Measurements from ENCODE around the gene APOL5.

Gene APOL5

DNA sequence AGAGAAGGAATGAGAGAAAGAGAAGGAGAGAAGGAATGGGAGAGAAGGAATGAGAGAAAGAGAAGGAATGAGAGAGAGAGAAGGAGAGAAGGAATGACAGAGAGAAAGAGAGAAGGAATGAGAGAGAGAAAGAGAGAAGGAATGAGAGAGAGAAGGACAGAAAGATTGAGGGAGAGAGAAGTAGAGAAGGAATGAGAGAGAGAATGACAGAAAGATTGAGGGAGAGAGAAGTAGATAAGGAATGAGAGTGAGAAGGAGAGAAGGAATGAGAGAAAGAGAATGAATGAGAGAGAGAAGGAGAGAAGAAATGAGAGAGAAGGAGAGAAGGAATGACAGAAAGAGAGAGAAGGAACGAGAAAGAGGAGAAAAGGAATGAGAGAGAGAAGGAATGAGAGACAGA, 34.1 kb upstream of the APOL5 start:
- no peak overlapping the region for H3K4me3 ChIP-seq (ENCODE audit: insufficient read length, low read depth)
- no peak overlapping the region for H3K9ac ChIP-seq (ENCODE audit: insufficient read length, low read depth)
- H3K4me1 ChIP-seq (ENCODE audit: insufficient read depth, insufficient read length): no peaks in the 10 kb centered on the region
- H3K36me3 ChIP-seq (ENCODE audit: insufficient read depth, insufficient read length, low read length): no peaks in the 10 kb centered on the region
- no peak for DNase-seq (ENCODE audit: low read depth, low spot score)
- TF ChIP-seq SUZ12 (IDR thresholded peaks at IDR 0.05; ENCODE audit: extremely low read depth, insufficient read depth, insufficient read length) (no peak), ZNF274 (IDR thresholded peaks at IDR 0.05; ENCODE audit: low read depth, low read length) (no peak), YY1 (IDR thresholded peaks at IDR 0.05; ENCODE audit: insufficient read depth, insufficient read length) (no peak)
- H3K27me3 ChIP-seq (ENCODE audit: insufficient read depth, insufficient read length): no peaks in the 10 kb centered on the region
- H3K9me3 ChIP-seq (ENCODE audit: insufficient read depth, low read length): peaks cover 18% of the 10 kb centered on the region

GRCh38 chr22:35684270-35684700, 33.4 kb upstream of the APOL5 start:
- Histone ChIP-seq H3K4me3 (ENCODE audit: insufficient read length, low read depth) (no peak overlapping the region), H3K9me3 (ENCODE audit: insufficient read depth, low read length) (peaks cover 18% of the 10 kb centered on the region), H3K4me1 (ENCODE audit: insufficient read depth, insufficient read length) (no peaks in the 10 kb centered on the region), H3K36me3 (ENCODE audit: insufficient read depth, insufficient read length, low read length) (no peaks in the 10 kb centered on the region), H3K27me3 (ENCODE audit: insufficient read depth, insufficient read length) (no peaks in the 10 kb centered on the region), H3K9ac (ENCODE audit: insufficient read length, low read depth) (no peak overlapping the region)
- no peak for TF ChIP-seq ZNF274 (IDR thresholded peaks at IDR 0.05; ENCODE audit: low read depth, low read length)
- no peak for TF ChIP-seq YY1 (IDR thresholded peaks at IDR 0.05; ENCODE audit: insufficient read depth, insufficient read length)
- no peak for TF ChIP-seq SUZ12 (IDR thresholded peaks at IDR 0.05; ENCODE audit: extremely low read depth, insufficient read depth, insufficient read length)
- DNase-seq (ENCODE audit: low read depth, low spot score): no peak

DNA sequence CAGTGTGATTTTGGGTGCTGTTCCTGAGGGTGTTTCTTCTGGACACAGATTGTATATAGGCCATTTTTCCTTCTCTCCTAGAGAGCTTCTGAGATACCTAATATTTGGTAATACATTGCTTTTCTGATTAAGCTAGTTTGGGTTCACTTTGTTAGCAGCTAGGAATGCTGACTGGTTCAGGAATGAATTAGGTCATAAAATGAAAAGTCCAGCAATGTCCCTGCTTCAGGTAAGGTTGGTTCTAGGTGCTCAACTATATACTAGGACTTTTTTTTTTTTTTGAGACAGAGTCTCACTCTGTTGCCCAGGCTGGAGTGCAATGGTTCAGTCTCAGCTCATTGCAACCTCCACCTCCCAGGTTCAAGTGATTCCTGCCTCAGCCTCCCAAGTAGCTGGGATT, 32.9 kb upstream of the APOL5 start:
- Histone ChIP-seq H3K4me1 (ENCODE audit: insufficient read depth, insufficient read length) (no peaks in the 10 kb centered on the region), H3K4me3 (ENCODE audit: insufficient read length, low read depth) (no peak overlapping the region), H3K9me3 (ENCODE audit: insufficient read depth, low read length) (peaks cover 18% of the 10 kb centered on the region), H3K27me3 (ENCODE audit: insufficient read depth, insufficient read length) (no peaks in the 10 kb centered on the region), H3K36me3 (ENCODE audit: insufficient read depth, insufficient read length, low read length) (no peaks in the 10 kb centered on the region), H3K9ac (ENCODE audit: insufficient read length, low read depth) (no peak overlapping the region)
- TF ChIP-seq YY1 (IDR thresholded peaks at IDR 0.05; ENCODE audit: insufficient read depth, insufficient read length) (no peak), ZNF274 (IDR thresholded peaks at IDR 0.05; ENCODE audit: low read depth, low read length) (no peak), SUZ12 (IDR thresholded peaks at IDR 0.05; ENCODE audit: extremely low read depth, insufficient read depth, insufficient read length) (no peak)
- DNase-seq (ENCODE audit: low read depth, low spot score): no peak

DNA sequence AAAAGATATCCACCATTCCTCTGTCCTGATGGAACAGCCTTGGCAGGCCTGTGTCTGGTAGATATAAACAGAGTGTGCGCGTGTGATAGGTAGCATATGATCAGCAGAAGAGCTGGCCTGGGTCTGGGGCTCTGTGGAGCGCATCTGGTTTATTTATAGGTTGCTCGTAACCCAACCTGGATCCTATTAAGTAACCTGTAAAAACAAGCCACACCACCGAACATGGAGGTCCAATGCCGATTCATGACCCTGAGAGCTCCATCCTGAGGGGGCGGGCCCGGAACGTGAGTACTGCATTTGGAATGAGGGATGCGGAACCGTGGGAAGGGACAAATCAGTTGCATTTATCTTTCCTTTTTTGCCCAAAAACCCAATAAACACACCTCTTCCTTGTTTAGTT, 31.9 kb upstream of the APOL5 start:
- Histone ChIP-seq H3K4me1 (ENCODE audit: insufficient read depth, insufficient read length) (no peaks in the 10 kb centered on the region), H3K27me3 (ENCODE audit: insufficient read depth, insufficient read length) (no peaks in the 10 kb centered on the region), H3K9me3 (ENCODE audit: insufficient read depth, low read length) (peaks cover 18% of the 10 kb centered on the region), H3K36me3 (ENCODE audit: insufficient read depth, insufficient read length, low read length) (no peaks in the 10 kb centered on the region), H3K9ac (ENCODE audit: insufficient read length, low read depth) (no peak overlapping the region), H3K4me3 (ENCODE audit: insufficient read length, low read depth) (no peak overlapping the region)
- TF ChIP-seq SUZ12 (IDR thresholded peaks at IDR 0.05; ENCODE audit: extremely low read depth, insufficient read depth, insufficient read length): no peak
- no peak for TF ChIP-seq ZNF274 (IDR thresholded peaks at IDR 0.05; ENCODE audit: low read depth, low read length)
- TF ChIP-seq YY1 (IDR thresholded peaks at IDR 0.05; ENCODE audit: insufficient read depth, insufficient read length): no peak
- no peak for DNase-seq (ENCODE audit: low read depth, low spot score)

DNA sequence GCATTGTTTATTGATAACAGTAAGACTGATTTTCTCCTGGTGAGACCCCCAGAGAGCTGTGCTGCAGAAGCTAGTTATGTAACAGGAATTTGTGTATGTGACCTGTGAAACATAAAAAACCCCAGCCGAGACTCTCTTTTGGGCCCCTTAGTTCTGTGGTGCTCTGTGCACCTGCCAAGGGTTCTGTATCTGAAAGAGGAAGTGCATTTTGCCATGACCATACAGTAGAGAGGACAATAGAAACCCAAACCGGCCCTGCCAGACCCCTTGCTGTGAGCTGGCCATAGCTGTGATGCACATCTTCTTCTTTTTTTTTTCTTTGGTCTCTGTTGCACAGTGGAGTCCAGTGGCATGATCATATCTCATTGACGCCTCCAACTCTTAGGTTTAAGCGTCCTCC, 31.4 kb upstream of the APOL5 start:
- no peak overlapping the region for H3K4me3 ChIP-seq (ENCODE audit: insufficient read length, low read depth)
- no peak for TF ChIP-seq SUZ12 (IDR thresholded peaks at IDR 0.05; ENCODE audit: extremely low read depth, insufficient read depth, insufficient read length)
- TF ChIP-seq YY1 (IDR thresholded peaks at IDR 0.05; ENCODE audit: insufficient read depth, insufficient read length): no peak
- TF ChIP-seq ZNF274 (IDR thresholded peaks at IDR 0.05; ENCODE audit: low read depth, low read length): no peak
- peaks cover 14% of the 10 kb centered on the region for H3K9me3 ChIP-seq (ENCODE audit: insufficient read depth, low read length)
- no peaks in the 10 kb centered on the region for H3K27me3 ChIP-seq (ENCODE audit: insufficient read depth, insufficient read length)
- H3K36me3 ChIP-seq (ENCODE audit: insufficient read depth, insufficient read length, low read length): no peaks in the 10 kb centered on the region
- DNase-seq (ENCODE audit: low read depth, low spot score): no peak
- no peak overlapping the region for H3K9ac ChIP-seq (ENCODE audit: insufficient read length, low read depth)
- no peaks in the 10 kb centered on the region for H3K4me1 ChIP-seq (ENCODE audit: insufficient read depth, insufficient read length)

DNA sequence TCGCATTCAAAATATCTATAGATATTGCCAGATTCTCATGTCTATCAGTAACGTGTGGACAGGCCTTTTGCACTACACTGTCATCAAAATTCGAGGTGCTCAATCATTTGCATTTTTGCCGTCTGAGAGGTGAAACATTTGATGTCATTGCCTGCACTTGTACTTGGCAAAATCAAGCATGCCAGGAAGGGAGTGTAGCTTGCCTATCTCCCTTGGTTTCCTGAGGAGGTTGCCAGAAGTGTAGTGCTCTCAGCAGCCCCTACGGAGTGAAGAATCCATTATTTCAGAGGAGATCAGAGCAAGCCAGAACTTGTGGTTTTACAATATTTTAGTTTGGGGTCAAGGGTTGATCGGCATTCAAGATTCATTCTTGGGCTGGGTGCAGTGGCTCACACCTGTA, 30.2 kb upstream of the APOL5 start:
- Histone ChIP-seq H3K9ac (ENCODE audit: insufficient read length, low read depth) (no peak overlapping the region), H3K4me3 (ENCODE audit: insufficient read length, low read depth) (no peak overlapping the region), H3K27me3 (ENCODE audit: insufficient read depth, insufficient read length) (no peaks in the 10 kb centered on the region), H3K4me1 (ENCODE audit: insufficient read depth, insufficient read length) (no peaks in the 10 kb centered on the region), H3K36me3 (ENCODE audit: insufficient read depth, insufficient read length, low read length) (no peaks in the 10 kb centered on the region), H3K9me3 (ENCODE audit: insufficient read depth, low read length) (0 out of 2 replicates have a peak, but pooled peaks cover 2% of the 10 kb centered on the region)
- no peak for DNase-seq (ENCODE audit: low read depth, low spot score)
- TF ChIP-seq SUZ12 (IDR thresholded peaks at IDR 0.05; ENCODE audit: extremely low read depth, insufficient read depth, insufficient read length) (no peak), ZNF274 (IDR thresholded peaks at IDR 0.05; ENCODE audit: low read depth, low read length) (no peak)

DNA sequence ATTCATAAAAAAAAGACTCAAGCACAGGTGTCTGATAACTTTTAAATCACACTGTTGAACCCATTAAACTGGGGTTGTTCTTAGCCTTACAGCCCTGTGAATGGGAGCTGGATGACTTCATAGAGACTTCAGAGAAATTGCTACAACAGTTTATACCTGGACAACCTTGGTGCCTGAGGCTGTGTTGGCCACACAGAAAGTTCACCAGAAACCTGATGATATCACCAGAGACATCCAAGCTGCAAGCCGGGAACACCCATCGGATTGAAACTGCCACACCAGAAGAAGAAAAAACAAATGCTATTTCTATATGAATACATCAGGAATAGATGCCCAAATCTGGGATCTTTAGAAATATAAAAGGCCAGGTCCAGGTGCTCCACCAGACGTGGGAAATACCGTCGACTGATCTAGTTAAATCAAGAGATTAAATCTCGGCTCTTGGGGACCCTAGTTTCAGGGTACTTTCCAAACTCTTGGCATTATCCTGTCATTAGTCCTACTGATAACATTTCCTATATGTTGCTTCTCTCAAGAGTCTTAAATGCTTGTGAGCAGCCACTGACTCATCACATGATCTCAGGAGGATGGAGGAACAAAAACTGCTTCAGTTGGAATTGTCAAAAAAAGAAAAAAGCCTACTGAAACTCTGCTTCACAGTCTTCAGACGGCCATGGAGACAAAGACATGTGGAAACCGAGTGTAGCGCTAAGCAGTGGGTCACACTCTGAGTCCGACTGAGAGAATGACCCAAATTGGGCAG, 28.6 kb upstream of the APOL5 start:
- Histone ChIP-seq H3K4me1 (ENCODE audit: insufficient read depth, insufficient read length) (no peaks in the 10 kb centered on the region), H3K27me3 (ENCODE audit: insufficient read depth, insufficient read length) (peaks cover 5% of the 10 kb centered on the region), H3K9ac (ENCODE audit: insufficient read length, low read depth) (no peak overlapping the region), H3K4me3 (ENCODE audit: insufficient read length, low read depth) (no peak overlapping the region), H3K9me3 (ENCODE audit: insufficient read depth, low read length) (no peaks in the 10 kb centered on the region), H3K36me3 (ENCODE audit: insufficient read depth, insufficient read length, low read length) (no peaks in the 10 kb centered on the region)
- no peak for DNase-seq (ENCODE audit: low read depth, low spot score)
- TF ChIP-seq YY1 (IDR thresholded peaks at IDR 0.05; ENCODE audit: insufficient read depth, insufficient read length) (no peak), ZNF274 (IDR thresholded peaks at IDR 0.05; ENCODE audit: low read depth, low read length) (no peak), SUZ12 (IDR thresholded peaks at IDR 0.05; ENCODE audit: extremely low read depth, insufficient read depth, insufficient read length) (no peak)

All from NT2/D1 (cell line).